GM23338 (cell line): ENCODE results near the gene KIAA1671. TPM values are rescaled to one million over a fixed set of nuclear protein-coding genes. Genes with fewer than 3 reads are reported as not detected.

Experiments used
- ATAC-seq: fragments of 200-7000 bp; cut with Tn5 transposase; 3 replicates; pipeline ENCODE4 v1.9.1; 2020
- DNase-seq: peaks from one replicate; pipeline ENCODE4 v3.0.0-alpha.2; 2015; ENCODE audit warnings: low spot score
- H2AFZ ChIP-seq: fragments of 200-600 bp; sonication (generic); 2 replicates; pipeline ENCODE4 v1.8.0; 2016; ENCODE audit warnings: antibody characterized with exemption, mild to moderate bottlenecking, moderate library complexity
- H3F3A ChIP-seq: fragments of 200-600 bp; sonication (generic); replicated peaks from 2 replicates; pipeline ENCODE4 v1.8.0; 2017; ENCODE audit warnings: antibody characterized with exemption, mixed run types, low read depth
- H3K27ac ChIP-seq: fragments of 200-600 bp; sonication (generic); 2 replicates; pipeline ENCODE4 v1.6.1; 2016; ENCODE audit warnings: low read depth
- H3K27me3 ChIP-seq: fragments of 200-600 bp; sonication (generic); 2 replicates; pipeline ENCODE4 v1.8.0; 2016; ENCODE audit warnings: mild to moderate bottlenecking, mixed run types, moderate library complexity; ENCODE audit not compliant: insufficient read depth
- H3K36me3 ChIP-seq: fragments of 200-600 bp; sonication (generic); 2 replicates; pipeline ENCODE4 v1.8.0; 2016; ENCODE audit warnings: mild to moderate bottlenecking; ENCODE audit not compliant: insufficient read depth
- H3K4me1 ChIP-seq: fragments of 200-600 bp; sonication (generic); 2 replicates; pipeline ENCODE4 v1.8.0; 2016; ENCODE audit warnings: mild to moderate bottlenecking, moderate library complexity; ENCODE audit not compliant: insufficient read depth
- H3K4me2 ChIP-seq: fragments of 200-600 bp; sonication (generic); 2 replicates; pipeline ENCODE4 v1.7.1; 2017; ENCODE audit warnings: mixed run types
- H3K4me3 ChIP-seq: fragments of 200-600 bp; sonication (generic); 2 replicates; pipeline ENCODE4 v1.6.1; 2016; ENCODE audit warnings: mixed run types
- H3K79me2 ChIP-seq: fragments of 200-600 bp; sonication (generic); replicated peaks from 2 replicates; pipeline ENCODE4 v1.8.0; 2017; ENCODE audit warnings: mild to moderate bottlenecking; ENCODE audit not compliant: insufficient read depth
- H3K9me2 ChIP-seq: fragments of 200-600 bp; sonication (generic); 2 replicates; pipeline ENCODE4 v1.8.0; 2017; ENCODE audit not compliant: insufficient read depth
- H4K20me1 ChIP-seq: fragments of 200-600 bp; sonication (generic); replicated peaks from 2 replicates; pipeline ENCODE4 v1.8.0; 2017; ENCODE audit warnings: mild to moderate bottlenecking; ENCODE audit not compliant: insufficient read depth
- H3K27ac Mint-ChIP-seq: 2 replicates; pipeline ENCODE4 v1.8.0; 2020; ENCODE audit warnings: inconsistent platforms, mild to moderate bottlenecking, moderate library complexity, mixed read lengths
- H3K27me3 Mint-ChIP-seq: 3 replicates; pipeline ENCODE4 v1.8.0; 2022; ENCODE audit warnings: low read depth, mild to moderate bottlenecking, moderate library complexity, mixed read lengths, inconsistent platforms; ENCODE audit not compliant: insufficient read depth, poor library complexity
- H3K36me3 Mint-ChIP-seq: 3 replicates; pipeline ENCODE4 v1.8.0; 2021; ENCODE audit warnings: low read depth, mild to moderate bottlenecking, inconsistent platforms, moderate library complexity, mixed read lengths
- H3K4me1 Mint-ChIP-seq: 3 replicates; pipeline ENCODE4 v1.8.0; 2020; ENCODE audit warnings: mild to moderate bottlenecking, inconsistent platforms, mixed read lengths
- H3K4me3 Mint-ChIP-seq: 3 replicates; pipeline ENCODE4 v1.8.0; 2021; ENCODE audit warnings: moderate library complexity, mild to moderate bottlenecking, inconsistent platforms, mixed read lengths
- H3K9me3 Mint-ChIP-seq: 3 replicates; pipeline ENCODE4 v1.8.0; 2020; ENCODE audit warnings: moderate library complexity, mild to moderate bottlenecking, inconsistent platforms, mixed read lengths
- CREB1 ChIP-seq: fragments of 250-450 bp; sonication (Bioruptor Pico); IDR thresholded peaks from 2 replicates; pipeline ENCODE4 v1.5.0; 2020; ENCODE audit warnings: low read depth, mild to moderate bottlenecking, moderate library complexity
- EZH2 ChIP-seq: fragments of 200-600 bp; sonication (generic); IDR thresholded peaks from one replicate; pipeline ENCODE4 v1.8.0; 2017; ENCODE audit warnings: antibody characterized with exemption, mild to moderate bottlenecking, low read depth; ENCODE audit not compliant: unreplicated experiment
- EZH2phosphoT487 ChIP-seq: fragments of 200-600 bp; sonication (generic); IDR thresholded peaks from one replicate; pipeline ENCODE4 v1.8.1; 2018; ENCODE audit warnings: antibody characterized with exemption; ENCODE audit not compliant: unreplicated experiment
- POLR2AphosphoS5 ChIP-seq: IDR thresholded peaks from 2 replicates; pipeline ENCODE4 v1.6.1; 2016; ENCODE audit warnings: antibody characterized with exemption, low read depth
- ZNF114 ChIP-seq: fragments of 250-450 bp; sonication (Bioruptor Pico); IDR thresholded peaks from 2 replicates; pipeline ENCODE4 v1.5.0; 2020; ENCODE audit warnings: mild to moderate bottlenecking, moderate library complexity
- ZNF331 ChIP-seq: fragments of 250-450 bp; sonication (Bioruptor Pico); IDR thresholded peaks from 2 replicates; pipeline ENCODE4 v1.5.0; 2020; ENCODE audit warnings: low read depth, mild to moderate bottlenecking, moderate library complexity
- polyA plus RNA-seq: library from polyadenylated mRNA; unstranded; fragments of >200 nt; fragmentation: Nextera tagmentation; extraction: Ambion mirVana; gene quantifications from 2 replicates; pipeline ENCODE4 v1.2.1, GENCODE V29; 2016
- total RNA-seq: library from RNA; depleted of rRNA; stranded (reverse); fragments of >200 nt; shearing (Covaris generic); gene quantifications from 2 replicates; pipeline ENCODE4 v1.2.3, GENCODE V29; 2014
- TF ChIP-seq, protein P1 (sequence below), 2 experiments: fragments of 200-600 bp in 1 of 2; sonication (generic) in 1 of 2; conservative IDR thresholded peaks; 2 replicates each; pipeline versions ENCODE4 v1.5.1 to v1.6.1; 2016 to 2017; ENCODE audit warnings: antibody characterized with exemption in 2 of 2, low read depth in 2 of 2, mild to moderate bottlenecking in 2 of 2, moderate library complexity in 1 of 2
- TF ChIP-seq, protein P2 (sequence below): IDR thresholded peaks from 2 replicates; pipeline ENCODE4 v1.6.1; 2016; ENCODE audit warnings: antibody characterized with exemption

Gene KIAA1671
- total and polyA plus RNA-seq, 2 experiments from 2014 or later = 6.1 to 27.2 TPM

DNA sequence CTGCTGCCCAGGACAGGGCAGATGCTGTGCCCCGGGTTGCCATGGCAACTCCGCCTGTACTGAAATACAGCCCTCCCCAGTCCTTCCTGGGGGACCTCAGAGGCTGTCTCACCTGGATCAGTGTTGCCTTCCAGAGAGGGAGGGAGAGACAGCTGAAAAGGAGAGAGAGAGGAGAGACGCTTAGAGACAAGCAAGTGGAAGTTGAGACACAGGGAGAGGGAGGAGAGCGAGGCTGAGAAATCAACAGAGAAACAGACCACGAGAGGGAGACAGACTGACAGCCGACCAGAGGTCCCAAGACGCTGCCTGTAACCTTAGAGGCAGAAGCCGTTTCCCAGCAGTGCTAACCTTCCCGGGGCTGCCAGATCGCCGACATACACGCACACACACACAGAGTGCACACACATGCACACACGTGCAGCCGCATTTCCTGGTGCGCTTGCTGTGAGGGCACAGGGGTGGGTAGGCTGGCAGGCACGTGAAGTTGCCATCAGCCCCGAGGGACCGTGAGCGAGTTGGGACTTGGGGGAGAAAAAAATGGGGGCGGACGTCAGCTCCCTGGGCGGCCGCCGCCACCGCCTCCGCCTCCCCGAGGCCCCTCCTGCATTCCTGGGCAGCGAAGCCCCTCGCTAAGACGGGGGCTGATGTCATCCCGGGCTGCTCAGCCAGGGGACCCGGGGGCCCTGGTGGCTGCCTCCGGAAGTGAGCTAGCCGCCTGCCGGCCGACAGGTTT, 158.5 kb downstream of the KIAA1671 start:
- ATAC-seq = peak; percentile 86
- Histone ChIP-seq H3K4me2 (peak overlapping the region; percentile 95), H4K20me1 (no peaks in the 10 kb centered on the region; the same call in 1 of the 2 replicates), H3K27ac (peak overlapping the region; percentile 94), H3F3A (peaks cover 2% of the 10 kb centered on the region; the same call in 1 of the 2 replicates), H3K9me2 (no peaks in the 10 kb centered on the region), H3K4me1 (peaks cover 21% of the 10 kb centered on the region), H3K4me3 (peak overlapping the region; percentile 86), H3K36me3 (no peaks in the 10 kb centered on the region), H3K27me3 (no peaks in the 10 kb centered on the region), H3K79me2 (no peaks in the 10 kb centered on the region), H2AFZ (peak overlapping the region; percentile 91; the same call in 1 of the 2 replicates)
- Mint-ChIP-seq H3K27me3 (peaks cover 4% of the 10 kb centered on the region), H3K4me3 (peak overlapping the region; percentile 80), H3K36me3 (no peaks in the 10 kb centered on the region), H3K9me3 (no peaks in the 10 kb centered on the region; the same call in 2 of the 3 replicates), H3K4me1 (peaks cover 32% of the 10 kb centered on the region), H3K27ac (peak overlapping the region; percentile 91)
- DNase-seq = peak; percentile 90
- TF ChIP-seq, protein P1, sequence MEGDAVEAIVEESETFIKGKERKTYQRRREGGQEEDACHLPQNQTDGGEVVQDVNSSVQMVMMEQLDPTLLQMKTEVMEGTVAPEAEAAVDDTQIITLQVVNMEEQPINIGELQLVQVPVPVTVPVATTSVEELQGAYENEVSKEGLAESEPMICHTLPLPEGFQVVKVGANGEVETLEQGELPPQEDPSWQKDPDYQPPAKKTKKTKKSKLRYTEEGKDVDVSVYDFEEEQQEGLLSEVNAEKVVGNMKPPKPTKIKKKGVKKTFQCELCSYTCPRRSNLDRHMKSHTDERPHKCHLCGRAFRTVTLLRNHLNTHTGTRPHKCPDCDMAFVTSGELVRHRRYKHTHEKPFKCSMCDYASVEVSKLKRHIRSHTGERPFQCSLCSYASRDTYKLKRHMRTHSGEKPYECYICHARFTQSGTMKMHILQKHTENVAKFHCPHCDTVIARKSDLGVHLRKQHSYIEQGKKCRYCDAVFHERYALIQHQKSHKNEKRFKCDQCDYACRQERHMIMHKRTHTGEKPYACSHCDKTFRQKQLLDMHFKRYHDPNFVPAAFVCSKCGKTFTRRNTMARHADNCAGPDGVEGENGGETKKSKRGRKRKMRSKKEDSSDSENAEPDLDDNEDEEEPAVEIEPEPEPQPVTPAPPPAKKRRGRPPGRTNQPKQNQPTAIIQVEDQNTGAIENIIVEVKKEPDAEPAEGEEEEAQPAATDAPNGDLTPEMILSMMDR (conservative IDR thresholded peaks at IDR 0.05; ENCODE audit: low read depth in 2 of 2) = peak; percentile 44 to 66
- TF ChIP-seq CREB1 (CRISPR knock-in tag) = peak; percentile 49; the same call in 1 of the 2 replicates
- TF ChIP-seq, protein P2, sequence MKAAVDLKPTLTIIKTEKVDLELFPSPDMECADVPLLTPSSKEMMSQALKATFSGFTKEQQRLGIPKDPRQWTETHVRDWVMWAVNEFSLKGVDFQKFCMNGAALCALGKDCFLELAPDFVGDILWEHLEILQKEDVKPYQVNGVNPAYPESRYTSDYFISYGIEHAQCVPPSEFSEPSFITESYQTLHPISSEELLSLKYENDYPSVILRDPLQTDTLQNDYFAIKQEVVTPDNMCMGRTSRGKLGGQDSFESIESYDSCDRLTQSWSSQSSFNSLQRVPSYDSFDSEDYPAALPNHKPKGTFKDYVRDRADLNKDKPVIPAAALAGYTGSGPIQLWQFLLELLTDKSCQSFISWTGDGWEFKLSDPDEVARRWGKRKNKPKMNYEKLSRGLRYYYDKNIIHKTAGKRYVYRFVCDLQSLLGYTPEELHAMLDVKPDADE = no peak

DNA sequence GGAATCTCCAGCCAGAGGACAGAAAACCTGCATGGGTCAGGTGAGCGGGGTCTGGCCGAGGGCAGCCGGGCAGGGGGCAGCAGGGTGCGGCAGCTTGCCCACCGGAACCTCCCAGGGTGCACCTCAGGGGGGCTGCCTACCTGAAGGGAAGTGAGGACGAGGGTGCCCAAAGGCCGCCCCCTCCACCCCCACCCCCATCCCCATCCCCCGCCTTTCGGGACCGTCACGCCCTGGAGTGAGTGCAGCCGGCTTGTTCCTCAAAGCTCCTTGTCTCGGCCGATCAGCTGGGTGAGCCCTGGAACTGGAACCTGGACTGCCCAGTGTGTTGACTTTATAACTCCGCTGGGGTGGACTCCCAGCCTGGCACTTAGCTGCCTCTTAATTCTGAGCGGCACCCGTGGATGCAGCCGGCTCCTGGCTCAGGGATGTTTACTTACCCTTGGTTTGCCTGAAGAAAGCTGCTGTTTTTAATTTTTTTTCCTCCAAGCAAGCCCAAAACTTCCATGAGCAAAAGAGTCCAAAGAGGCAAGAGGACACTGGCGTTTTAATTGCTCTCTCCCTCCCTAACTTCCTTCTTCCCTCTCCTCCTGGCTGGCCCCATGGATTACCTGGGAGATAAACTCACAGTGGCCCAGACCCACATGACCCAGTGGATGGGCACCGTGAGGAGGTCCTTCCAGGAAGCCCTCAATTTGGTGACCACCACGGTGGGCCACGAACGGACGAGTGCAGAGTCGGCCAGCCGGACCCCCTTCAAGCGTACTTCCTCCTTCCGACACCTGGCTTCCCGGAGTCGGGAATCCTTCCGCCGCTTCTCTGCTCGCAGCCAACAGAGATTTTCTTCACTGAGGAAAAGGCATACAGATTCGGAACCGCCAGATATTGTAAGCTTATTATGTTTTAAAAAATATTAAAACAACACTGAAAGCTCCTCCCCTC, 159.3 kb downstream of the KIAA1671 start:
- H3K36me3 Mint-ChIP-seq = no peaks in the 10 kb centered on the region
- Histone ChIP-seq H3K4me3 (peak overlapping the region; percentile 86), H2AFZ (peak overlapping the region; percentile 47; the same call in 1 of the 2 replicates), H3F3A (peaks cover 2% of the 10 kb centered on the region; the same call in 1 of the 2 replicates), H3K79me2 (no peaks in the 10 kb centered on the region), H4K20me1 (no peaks in the 10 kb centered on the region; the same call in 1 of the 2 replicates), H3K4me1 (peaks cover 21% of the 10 kb centered on the region), H3K27ac (peak overlapping the region; percentile 94; the same call in 1 of the 2 replicates), H3K4me2 (peak overlapping the region; percentile 95), H3K9me2 (no peaks in the 10 kb centered on the region), H3K36me3 (no peaks in the 10 kb centered on the region), H3K27me3 (no peaks in the 10 kb centered on the region)
- peaks cover 32% of the 10 kb centered on the region for H3K4me1 Mint-ChIP-seq
- TF ChIP-seq ZNF331 (CRISPR knock-in tag) (no peak), ZNF114 (CRISPR knock-in tag) (no peak), POLR2AphosphoS5 (no peak), EZH2phosphoT487 (no peak), EZH2 (no peak)
- TF ChIP-seq, protein P2 = no peak
- no peaks in the 10 kb centered on the region; the same call in 2 of the 3 replicates for H3K9me3 Mint-ChIP-seq
- DNase-seq (peak; percentile 46), ATAC-seq (peak; percentile 23)
- peak overlapping the region; percentile 80 for H3K4me3 Mint-ChIP-seq
- peak overlapping the region; percentile 94 for H3K27ac Mint-ChIP-seq
- peaks cover 4% of the 10 kb centered on the region for H3K27me3 Mint-ChIP-seq
